HEK293T (cell line): ENCODE results near the gene AP5Z1.

Source experiments
- ARNT ChIP-seq: fragments of 450-650 bp; IDR thresholded peaks from 2 replicates; pipeline ENCODE4 v1.6.1; 2017; ENCODE audit warnings: mild to moderate bottlenecking
- BHLHE40 ChIP-seq: fragments of 450-650 bp; IDR thresholded peaks from 2 replicates; pipeline ENCODE4 v1.6.1; 2016; ENCODE audit warnings: mild to moderate bottlenecking, moderate library complexity, borderline replicate concordance
- CTBP1 ChIP-seq: fragments of 450-650 bp; IDR thresholded peaks from 2 replicates; pipeline ENCODE4 v1.6.1; 2016; ENCODE audit warnings: borderline replicate concordance
- FOXA1 ChIP-seq: fragments of 450-650 bp; IDR thresholded peaks from 2 replicates; pipeline ENCODE4 v1.6.1; 2016; ENCODE audit warnings: mild to moderate bottlenecking
- FOXK2 ChIP-seq: fragments of 450-650 bp; IDR thresholded peaks from 2 replicates; pipeline ENCODE4 v1.6.1; 2016; ENCODE audit warnings: mild to moderate bottlenecking
- HDGF ChIP-seq: fragments of 450-650 bp; IDR thresholded peaks from 2 replicates; pipeline ENCODE4 v1.6.1; 2017; ENCODE audit warnings: antibody characterized with exemption, borderline replicate concordance
- LEF1 ChIP-seq: fragments of 450-650 bp; IDR thresholded peaks from 2 replicates; pipeline ENCODE4 v1.6.1; 2017; ENCODE audit warnings: mild to moderate bottlenecking, borderline replicate concordance
- SP1 ChIP-seq: fragments of 450-650 bp; IDR thresholded peaks from 2 replicates; pipeline ENCODE4 v1.6.1; 2017
- SUZ12 ChIP-seq: fragments of 450-650 bp; IDR thresholded peaks from 2 replicates; pipeline ENCODE4 v1.6.1; 2016; ENCODE audit warnings: mild to moderate bottlenecking
- TARDBP ChIP-seq: fragments of 450-650 bp; IDR thresholded peaks from 2 replicates; pipeline ENCODE4 v1.6.1; 2016

DNA sequence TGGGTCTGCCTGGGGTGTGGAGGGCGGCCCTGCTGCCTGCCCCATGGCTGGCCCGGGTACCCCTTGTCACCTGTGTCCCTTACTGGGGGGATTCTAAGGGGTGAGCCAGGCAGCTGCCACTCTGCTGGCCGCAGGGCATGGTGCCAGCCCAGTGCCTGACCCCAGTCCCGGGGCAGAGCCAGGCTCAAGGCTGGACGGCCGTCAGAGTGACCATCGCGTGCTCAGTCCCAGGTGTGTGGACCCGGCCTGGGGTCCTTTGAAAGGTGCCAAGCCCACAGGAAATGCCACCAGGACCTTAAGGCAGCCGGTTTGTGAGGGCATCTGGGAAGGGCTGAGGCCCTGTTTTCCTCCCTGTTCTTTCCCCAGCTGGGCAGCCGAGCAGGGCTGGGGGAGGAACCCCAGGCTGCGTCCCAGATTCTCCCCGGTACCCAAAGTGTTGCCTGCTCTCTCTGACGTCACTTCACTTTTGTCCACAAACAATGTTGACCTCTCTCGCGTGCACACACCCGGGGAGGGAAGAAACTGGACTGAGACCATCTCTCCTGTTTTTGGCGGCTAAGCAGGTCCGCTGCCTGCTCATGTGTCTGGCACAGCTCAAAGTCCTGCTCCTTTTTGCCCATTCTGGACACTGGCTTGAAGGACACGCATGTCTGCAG lies 48.8 kb downstream of the AP5Z1 start:
- TF ChIP-seq ARNT (no peak), SP1 (no peak), CTBP1 (no peak), FOXA1 (no peak), TARDBP (no peak), FOXK2 (no peak), BHLHE40 (no peak), SUZ12 (no peak), HDGF (no peak), LEF1 (no peak)
